Measurements from ENCODE around the gene OR6S1.

Gene OR6S1

DNA sequence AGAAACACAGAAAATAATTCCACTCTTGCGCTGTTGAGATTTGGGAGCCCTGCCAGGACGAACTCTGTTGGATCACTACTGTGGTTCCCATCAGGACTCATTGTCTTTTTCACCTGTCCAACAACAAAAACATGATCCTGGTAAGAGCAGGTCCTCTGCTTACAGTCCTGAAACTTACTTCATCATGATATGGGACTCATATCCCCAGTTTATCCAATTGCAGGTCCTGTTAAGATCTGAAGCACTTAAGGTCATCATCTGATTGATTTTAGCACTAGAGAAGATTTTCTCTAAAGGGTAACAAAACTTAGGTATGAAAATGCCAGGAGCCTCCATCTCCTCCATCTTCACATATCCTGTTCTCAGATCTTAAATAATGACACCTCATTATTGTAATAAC lies at the start of gene OR6S1:
Gene OR6S1 (minus strand): TSS at position 101 of the 400 bp plus-strand sequence. CDS start 0 bp downstream, at position 101.
- no peak for DNase-seq

DNA sequence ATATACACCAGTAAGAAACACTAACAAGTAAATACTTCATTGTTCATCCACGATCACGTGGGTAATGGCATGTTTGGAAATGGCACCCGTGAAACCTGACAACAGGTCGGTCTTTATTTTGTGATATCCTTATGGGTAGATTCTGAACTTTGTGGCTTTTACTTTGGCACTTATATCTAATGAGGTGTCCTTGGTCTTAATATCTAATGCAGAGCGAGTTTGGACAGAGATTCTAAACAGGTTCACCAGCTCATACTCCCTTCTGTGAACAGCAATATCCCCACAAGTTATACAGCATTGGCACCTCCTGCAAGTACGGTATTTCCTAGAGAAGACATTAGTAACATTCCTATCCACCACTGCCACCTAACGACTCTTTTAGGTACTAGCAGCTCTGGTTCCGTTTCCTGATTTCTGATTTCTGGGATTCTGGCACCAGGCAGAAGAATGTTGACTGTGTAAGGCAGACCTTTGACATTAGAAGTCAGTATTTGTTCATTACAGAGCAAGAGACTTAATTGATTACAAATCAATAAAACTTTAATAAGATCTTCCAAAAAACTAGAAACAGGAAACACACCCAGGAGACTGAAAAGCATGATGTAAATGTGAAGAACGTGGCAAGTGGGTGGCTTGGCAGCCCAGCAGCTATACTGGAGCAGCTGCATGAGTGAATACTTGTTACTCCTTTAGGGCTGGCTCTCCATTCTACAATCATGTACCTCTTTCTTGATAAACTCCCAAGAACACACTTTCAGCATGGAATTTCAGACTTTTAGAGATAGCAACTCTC lies 49.6 kb upstream of the OR6S1 start:
- peak in 1 of 2 experiments; percentile 44 for DNase-seq

DNA sequence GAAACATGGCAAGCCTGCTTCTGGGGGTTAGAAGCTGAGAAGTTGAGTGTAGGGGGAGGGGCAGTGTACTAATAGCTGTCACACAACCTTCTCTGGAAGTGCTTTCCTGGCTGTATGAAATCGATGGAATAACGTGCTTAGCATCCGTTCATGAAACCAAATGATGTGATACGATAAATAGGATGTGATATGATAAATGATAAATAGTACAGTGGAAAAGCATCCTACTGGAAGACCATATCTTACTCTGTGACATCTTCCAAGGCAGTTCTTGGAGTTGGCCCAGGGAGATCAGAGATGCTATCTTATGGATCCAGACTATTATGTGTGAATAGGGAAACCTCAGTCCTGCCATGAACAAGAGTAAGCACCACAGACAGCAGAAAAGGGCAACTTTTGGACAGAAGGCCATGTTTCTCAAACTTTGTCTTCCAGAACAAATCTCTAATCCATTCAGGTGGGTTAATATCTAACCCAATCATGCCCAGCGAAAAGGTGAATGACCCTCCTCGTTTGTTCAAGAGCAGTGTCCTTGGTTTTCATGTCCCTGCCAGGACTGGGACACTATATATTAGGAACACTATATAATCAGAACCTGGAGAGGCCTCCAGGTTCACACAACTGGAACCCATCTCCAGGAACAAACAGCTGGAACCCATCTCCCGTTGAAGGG lies 46.8 kb upstream of the OR6S1 start, which contains the start of gene ANG:
Gene ANG (plus strand): TSS at position 598 of the 673 bp plus-strand sequence. CDS start 4,801 bp downstream, outside the sequence.
- DNase-seq: no peak

- no peak for DNase-seq
Measured at GRCh38 chr14:20687362-20688166, 46.1 kb upstream of the OR6S1 start.

DNA sequence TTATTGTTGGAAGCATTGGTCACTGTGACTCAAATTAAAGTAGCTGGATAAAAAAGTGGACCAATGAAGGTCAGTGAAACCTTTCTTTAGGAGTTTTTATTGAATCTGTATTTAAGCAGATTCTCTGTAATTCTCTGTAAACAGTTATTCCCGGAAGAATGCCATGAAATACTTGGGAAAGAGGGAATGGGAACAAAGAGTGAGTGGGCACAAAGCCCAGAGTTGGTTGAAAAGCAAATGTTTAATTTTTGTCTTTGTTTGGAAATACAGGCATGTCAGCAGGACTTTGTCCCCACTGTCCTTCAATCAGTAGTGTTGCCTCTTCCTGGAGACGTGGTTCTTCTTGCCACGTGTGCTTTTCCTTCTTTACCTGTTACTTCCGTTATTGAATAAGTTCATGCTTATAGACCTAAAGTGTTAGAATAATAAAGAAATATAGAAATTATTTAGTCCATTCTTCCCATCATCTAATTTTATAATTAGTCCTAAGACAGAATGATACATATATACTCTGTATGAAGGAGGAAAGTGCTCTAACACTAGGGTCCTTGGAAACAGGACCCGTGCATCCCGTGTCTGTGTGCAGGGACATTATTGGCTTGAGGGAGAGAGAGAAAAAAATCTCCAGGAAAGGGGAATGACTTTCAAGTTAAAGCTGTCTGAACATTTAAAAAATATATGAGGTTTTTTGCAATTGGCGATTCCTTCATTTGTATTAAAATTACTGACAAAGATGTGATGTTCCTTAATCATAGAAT lies 45.1 kb upstream of the OR6S1 start:
- DNase-seq: no peak

- DNase-seq: no peak
Measured at GRCh38 chr14:20684662-20685456, 43.4 kb upstream of the OR6S1 start.

GRCh38 chr14:20683891-20684661 lies 42.6 kb upstream of the OR6S1 start, which contains the start of gene RNASE4:
Gene RNASE4, plus strand, starts transcription at chr14:20684560. Its CDS starts 14,812 bp downstream, at chr14:20699372.
- peak in 1 of 2 experiments; percentile 62 for DNase-seq

GRCh38 chr14:20683125-20683890 lies 41.8 kb upstream of the OR6S1 start:
- DNase-seq: peak in 1 of 2 experiments; percentile 65

GRCh38 chr14:20682435-20683124 lies 41.1 kb upstream of the OR6S1 start:
- DNase-seq: peak; percentile 75 to 83

GRCh38 chr14:20682127-20682434 lies 40.6 kb upstream of the OR6S1 start:
- no peak for DNase-seq

DNA sequence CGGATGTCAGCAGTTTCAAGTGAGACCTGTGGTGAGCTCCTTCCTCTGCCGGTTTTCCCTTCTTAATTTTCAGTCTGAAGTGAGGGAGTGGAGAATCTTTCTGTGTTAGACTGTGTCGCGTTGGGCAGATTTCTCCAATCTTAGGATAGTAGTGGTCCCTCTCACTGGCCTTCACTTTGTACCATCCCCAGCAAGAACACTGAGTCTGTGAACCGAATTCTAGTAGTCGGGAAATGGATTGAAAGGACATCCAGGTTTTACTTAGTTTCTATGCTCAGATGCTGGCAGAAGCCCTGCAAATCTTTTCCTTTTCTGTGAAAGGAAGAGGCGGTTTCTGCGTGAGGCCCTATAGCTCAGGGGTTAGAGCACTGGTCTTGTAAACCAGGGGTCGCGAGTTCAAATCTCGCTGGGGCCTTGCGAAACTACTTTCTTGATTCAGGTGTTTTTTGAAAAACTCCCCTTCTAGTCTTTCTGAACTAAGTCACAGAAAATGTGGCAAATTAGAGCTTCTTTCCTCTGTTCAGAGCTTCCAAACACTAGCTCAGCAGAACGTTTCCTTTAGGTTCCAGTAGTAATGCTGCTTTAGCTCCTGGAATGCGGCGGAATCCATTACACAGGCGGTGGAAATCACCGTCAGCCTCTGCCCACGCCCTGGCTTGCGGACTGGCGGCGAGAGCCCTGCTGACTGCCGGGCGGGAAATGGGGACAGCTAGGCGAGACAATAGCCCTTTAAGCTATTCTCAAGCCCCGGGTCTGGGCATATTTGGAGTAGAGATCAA lies 40.0 kb upstream of the OR6S1 start:
- DNase-seq: peak in 1 of 2 experiments; percentile 63

DNA sequence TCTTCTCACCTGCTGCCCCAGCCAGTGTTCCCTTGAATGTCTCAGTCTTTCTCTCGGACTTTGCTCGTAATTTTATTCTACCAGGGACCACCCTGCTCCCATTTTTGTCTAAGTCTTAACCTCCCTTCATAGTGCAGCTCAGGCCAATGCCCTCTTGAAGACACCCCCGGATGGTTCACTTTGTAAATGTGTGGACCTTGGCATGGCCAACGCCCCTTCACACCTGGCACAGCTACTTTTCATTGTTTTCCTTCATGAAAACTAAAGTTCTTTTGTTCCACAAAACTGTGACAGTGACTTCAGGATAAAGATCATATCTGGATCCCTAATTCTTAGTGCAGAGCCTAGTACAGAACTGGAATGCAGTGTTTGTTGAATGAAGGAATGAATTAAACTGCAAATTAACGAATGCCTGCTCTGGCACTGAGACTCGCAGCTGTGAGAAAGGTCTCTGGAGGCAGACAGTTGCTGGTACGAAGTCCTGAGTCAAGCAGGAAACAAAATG lies 39.4 kb upstream of the OR6S1 start:
- DNase-seq: no peak

- no peak for DNase-seq
Measured at GRCh38 chr14:20680363-20680762, 38.9 kb upstream of the OR6S1 start.

DNA sequence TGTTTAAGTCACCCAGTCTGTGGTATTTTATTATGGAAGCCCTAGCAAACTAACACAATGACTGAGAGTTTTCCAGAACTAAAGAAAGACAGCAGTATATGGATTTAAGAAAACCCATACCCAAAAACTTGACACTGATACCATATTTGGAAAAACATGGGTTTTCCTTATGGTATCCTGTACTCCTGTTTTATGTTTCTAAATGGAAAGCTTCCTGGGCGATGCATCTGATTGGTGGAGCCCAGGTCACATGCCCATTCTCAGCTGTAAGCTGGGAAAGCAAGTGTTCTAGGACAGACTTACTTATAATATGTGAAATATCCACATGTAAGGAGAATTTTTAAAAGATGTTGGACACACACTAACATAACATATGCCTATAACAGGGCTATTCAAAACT lies 38.4 kb upstream of the OR6S1 start:
- peak in 1 of 2 experiments; percentile 25 for DNase-seq

DNA sequence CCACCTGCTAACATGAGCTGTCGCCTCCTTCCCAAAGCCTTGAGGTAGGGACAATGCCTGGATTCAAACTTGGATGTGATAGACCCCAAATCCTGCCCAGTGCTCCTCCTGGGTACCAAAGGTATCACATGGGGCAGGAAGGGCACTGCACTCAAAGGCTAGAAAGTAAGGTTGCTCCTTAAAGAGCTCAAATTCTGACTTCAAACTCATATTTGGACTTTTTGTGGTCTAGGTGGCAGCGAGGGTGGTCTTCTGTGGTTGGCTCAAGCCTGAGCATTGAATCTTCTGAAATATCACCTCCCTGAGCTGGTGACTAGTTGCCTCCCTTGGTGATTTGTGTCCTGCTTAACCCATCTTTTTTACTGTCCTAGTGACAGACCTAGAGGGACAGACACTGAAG lies 34.6 kb upstream of the OR6S1 start:
- DNase-seq: no peak

DNA sequence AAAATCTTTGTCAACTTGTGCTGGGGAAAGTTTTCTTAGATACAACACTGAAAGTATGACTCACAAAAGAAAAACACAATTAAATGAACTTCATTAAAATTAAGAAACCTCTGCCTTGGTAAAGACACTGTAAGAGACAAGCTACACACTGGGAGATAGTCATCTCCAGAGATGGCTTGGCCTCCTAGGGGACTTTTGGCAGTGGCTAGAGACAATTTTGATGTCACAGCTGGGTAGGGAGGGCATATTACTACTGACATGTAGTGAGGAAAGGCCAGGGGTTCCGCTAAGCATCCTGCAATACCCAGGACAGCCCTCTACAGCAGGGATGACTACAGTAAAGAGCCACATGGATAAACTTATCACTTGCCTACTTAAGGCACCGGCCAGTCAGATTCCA lies 34.2 kb upstream of the OR6S1 start:
- no peak for DNase-seq

DNA sequence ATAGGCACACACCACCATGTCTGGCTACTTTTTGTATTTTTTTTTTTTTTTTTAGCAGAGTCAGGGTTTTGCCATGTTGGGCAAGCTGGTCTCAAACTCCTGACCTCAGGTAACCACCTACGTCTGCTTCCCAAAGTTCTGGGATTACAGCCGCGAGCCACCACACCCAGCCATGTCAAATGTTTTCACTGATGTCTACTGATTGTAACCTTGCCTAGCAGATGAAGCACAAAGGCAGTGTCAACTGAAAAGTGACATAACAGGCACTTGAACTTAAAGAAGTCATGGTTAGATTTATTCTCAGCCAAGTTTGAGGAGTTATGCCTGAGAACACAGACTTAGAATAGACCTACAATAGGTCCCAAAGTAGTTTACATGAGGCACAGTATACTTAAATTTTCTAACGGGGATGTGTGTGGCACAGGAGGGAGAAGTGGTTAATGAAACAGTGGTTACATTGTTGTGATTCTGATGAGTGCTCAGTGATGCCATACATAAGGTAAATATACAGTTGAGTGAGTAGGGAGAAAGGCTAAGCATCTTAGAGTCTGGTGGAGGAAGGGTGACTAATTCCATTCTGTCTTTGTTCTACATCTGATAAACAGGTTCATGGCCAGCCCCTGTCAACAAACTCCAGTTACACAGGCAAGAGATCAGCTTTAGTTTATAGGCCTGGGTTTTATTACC lies 30.2 kb upstream of the OR6S1 start:
- DNase-seq: no peak

GRCh38 chr14:20668969-20669368 lies 27.5 kb upstream of the OR6S1 start:
- no peak for DNase-seq

Data from cerebellar nuclear complex (tissue), 1 donor.